Measurements from ENCODE around the gene TMEM156. TPM values are rescaled to one million over a fixed set of nuclear protein-coding genes. Genes with fewer than 3 reads are reported as not detected.
A peak's percentile ranks its signal among the peaks of the same experiment; 100 is the strongest.

TMEM156 gene
- polyA plus RNA-seq (ENCODE audit: insufficient read length in 3 of 3): 1 to 10 TPM; 2.7 to 3.8 (median 2.7) TPM
- long read RNA-seq, donor 1, partial matches to known transcripts: 0 of 1 reads
- long read RNA-seq, donor 1, other reads (novel, unspliced or antisense): 0 of 1 reads
- long read RNA-seq, donor 2, partial matches to known transcripts: 0 of 1 reads
- long read RNA-seq, donor 2, other reads (novel, unspliced or antisense): 0 of 1 reads
- long read RNA-seq, donor 3: 0 reads
- long read RNA-seq, donor 4: 0 reads
- long read RNA-seq, donor 5: 0 reads
- long read RNA-seq, donor 6: 0 reads
- long read RNA-seq, donor 7: 0 reads
- long read RNA-seq, donor 8: 0 reads
- long read RNA-seq, donor 9: 0 reads
- long read RNA-seq, donor 10: 0 reads
- long read RNA-seq, donor 11, partial matches to known transcripts: 0 of 1 reads
- long read RNA-seq, donor 11, other reads (novel, unspliced or antisense): 0 of 1 reads
- long read RNA-seq, donor 12: 0 reads
- long read RNA-seq, donor 13: 0 reads
- long read RNA-seq, donor 14: 0 reads
- long read RNA-seq, donor 15: 0 reads
- long read RNA-seq, donor 16, partial matches to known transcripts: 0 of 1 reads
- long read RNA-seq, donor 16, other reads (novel, unspliced or antisense): 0 of 1 reads

GRCh38 chr4:39032218-39033085 is at the start of gene TMEM156:
Gene TMEM156 (minus strand): TSS chr4:39032409. CDS start chr4:39032313, 96 bp downstream.
- DNase-seq: no peak

DNA sequence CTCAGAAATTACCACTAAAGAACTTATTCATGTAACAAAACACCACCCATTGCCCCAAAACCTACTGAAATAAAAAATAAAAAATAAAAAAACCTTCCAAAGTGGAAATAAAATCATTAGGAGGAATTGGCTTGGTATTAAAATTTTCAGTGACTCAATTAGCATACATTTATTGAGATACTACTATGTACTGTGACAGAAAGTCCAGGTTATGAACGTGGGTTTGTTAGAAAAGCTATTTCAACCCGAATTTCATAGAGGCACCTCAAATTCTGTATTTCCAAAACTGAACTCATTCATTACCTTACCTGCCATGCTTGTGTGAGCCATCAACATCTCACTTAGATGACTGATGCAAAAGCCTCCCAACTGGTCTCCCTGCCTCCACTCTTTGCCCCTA is 46.6 kb upstream of the TMEM156 start:
- DNase-seq: no peak

DNA sequence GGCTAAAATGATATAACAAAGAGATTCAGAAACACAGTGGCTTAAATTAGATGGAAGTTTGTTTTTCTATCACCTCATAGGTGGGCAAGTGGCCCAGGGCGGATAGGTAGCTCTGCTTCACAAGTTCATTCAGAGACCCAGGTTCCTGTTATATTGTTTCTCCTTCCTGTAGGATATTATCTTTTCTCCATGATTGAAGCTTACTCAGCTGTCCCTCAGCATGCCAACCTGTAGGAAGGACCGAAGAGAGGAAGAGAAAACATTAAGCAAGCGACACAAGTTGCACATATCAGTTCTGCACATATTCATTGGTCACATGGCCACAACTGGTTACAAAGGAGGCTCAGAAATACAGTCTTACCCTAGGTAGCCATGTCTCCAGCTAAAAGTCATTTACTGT is 36.7 kb upstream of the TMEM156 start:
- no peak for DNase-seq

DNA sequence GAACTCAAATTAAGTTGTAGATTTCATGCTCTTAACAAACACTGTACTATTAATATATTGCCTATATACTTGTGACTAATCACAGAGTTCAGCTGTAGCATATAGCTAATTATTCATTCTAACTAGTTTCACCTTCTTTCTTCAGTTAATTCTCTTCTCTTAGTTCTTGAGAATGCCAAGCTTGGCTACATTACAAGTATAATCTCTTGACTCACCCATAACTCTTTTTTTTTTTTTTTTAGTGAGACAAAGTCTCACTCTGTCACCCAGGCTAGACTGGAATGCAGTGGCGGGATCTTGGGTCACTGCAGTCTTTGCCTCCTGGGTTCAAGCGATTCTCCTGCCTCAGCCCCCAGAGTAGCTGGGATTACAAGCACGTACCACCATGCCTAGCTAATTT is 35.2 kb upstream of the TMEM156 start:
- no peak for DNase-seq

- no peak for DNase-seq
Observed at GRCh38 chr4:39067031-39067430, 34.8 kb upstream of the TMEM156 start.

GRCh38 chr4:39066371-39066770 is 34.2 kb upstream of the TMEM156 start:
- no peak for DNase-seq

DNA sequence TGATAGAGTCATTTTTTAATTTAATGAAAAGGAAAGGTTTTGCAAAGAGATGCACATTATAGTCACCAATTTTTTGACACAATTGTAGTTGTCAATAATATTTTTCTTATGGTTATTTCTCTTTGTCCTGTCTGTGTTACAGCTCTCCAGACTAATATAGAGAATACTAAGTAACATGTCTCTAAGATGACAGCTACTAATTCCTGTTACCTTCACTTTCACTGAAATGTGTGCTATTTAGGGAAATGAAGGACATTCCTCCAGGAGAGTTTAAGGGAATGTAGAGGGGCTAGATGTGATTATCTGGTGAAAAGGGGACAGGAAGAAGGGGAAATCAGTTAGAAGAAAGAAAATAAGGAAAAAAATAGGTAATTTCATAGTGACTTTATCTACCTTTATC is 31.2 kb upstream of the TMEM156 start:
- DNase-seq: no peak

GRCh38 chr4:39062770-39063097 is 30.5 kb upstream of the TMEM156 start:
- no peak for DNase-seq

DNA sequence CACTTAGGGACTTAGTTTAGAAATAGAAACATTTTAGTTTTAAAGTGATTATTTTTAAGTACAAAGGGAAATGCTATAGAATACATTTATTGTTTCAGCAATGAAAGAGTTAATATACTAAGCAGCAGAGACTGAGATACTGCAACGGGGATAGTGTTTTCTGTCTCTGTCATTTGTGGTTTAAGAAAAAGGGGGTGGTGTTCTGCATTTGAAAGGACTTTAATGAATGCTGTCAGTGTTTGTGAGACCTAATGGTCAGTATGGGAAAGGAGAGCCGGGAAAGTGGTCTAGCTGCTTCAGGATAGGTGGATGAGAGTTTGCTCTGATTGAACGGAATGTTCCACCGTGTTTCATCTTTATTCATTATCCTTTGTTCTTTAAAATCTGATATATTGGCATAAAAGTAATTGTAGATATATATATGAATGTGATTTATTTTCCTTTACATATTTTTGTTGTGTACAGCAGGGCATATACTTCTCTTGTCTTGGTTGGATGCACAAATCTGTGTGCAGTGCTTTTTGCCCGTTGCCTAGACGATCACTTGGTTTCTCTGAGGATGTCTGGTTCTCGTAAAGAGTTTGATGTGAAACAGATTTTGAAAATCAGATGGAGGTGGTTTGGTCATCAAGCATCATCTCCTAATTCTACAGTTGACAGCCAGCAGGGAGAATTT is 30.0 kb upstream of the TMEM156 start, which contains the start of gene KLHL5:
KLHL5 (plus strand) TSS at position 139 of the 676 bp plus-strand sequence; CDS start at position 560, 421 bp downstream.
- DNase-seq: no peak

DNA sequence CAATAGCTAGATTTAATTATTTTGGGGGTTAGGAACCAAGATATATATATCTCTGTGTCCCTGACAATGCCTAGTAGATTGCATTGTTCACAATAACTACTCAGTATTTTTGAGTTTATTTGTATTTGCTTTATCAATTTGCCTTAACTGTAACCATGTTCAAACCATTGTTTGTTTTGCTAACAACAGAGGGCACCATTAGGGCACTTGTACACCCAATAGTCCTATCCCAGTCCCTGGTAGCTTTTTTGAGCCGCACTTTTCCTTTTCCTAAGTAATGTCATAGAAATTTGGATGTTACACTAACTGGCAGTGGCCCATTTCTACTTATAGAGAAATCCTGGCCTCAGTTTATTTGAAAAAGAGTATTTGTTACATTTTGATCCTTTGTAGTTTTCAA is 29.2 kb upstream of the TMEM156 start:
- no peak for DNase-seq

GRCh38 chr4:39056023-39056422 is 23.8 kb upstream of the TMEM156 start:
- DNase-seq: no peak

DNA sequence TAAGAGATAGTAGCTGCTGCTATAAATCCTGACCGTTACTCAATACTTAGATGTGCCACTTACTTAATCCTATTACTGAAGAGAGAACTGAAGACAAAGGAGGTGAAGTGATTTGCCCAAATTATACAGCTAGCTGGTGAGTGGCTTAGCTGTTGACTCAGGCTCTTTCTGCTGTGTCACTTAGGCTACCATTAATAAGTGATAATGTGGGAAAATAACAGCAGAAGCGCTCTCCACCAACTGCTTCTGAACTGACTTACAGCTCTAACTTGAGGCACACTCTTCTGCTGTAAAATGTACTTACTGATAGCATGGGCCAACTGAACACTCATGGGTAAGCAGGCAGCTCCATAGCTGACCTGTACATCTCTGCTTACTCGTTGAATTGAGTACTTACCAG is 22.3 kb upstream of the TMEM156 start:
- DNase-seq: no peak

DNA sequence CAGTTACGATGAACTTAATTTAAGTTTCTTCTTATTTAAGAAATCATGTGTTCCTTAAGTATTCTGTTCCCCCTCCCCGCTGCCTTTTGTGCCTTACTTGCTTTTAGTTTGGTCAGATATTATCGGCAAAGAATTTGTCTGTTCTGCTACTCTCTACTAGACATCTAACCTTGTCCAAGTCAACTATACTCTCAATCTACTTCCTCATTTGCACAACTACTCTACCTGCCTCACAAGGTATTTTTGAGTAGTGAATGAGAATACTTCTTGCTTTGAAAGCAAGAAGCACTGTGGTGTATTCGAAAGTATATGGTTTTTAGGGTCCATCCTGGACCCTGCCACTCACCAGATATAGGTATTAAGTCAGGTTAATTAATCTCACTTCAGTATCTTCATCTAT is 21.8 kb upstream of the TMEM156 start:
- DNase-seq: no peak

DNA sequence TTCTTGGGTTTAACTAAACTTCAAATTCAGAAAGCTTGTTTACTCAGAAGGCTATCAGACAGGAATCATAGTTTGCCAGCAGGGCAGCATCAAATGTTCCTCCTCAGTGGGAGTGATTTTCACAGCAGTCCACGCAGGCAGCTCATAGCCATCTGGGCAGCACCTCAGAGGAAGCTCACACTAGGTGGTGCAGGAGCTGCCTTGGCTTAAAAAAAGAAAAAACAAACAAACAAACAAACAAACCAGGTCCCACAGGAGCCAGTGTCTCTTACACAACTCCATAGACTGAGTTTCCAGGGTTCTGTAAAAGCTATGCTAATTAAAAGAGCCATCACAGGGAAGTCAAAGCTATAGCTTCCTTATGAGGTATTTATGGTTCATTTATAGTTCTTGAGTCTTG is 19.3 kb upstream of the TMEM156 start:
- DNase-seq: no peak

DNA sequence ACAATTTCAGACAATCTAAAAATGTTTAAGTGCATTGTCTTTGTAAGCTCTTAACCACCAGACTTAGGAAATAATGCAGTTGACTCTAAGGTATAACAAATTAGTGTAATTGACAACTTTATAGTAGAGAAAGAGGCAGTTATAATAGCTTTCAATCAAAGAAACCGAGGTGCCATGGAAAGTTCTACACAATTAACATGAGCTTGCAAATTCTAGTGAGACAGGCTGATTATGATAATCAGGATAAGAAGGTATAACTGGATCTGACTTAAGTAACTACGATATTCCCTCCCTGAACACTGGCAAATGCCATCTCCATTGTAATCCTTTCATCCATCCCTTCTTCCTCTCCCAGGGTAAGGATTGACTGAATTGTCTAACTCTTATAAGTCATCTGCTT is 18.4 kb upstream of the TMEM156 start:
- no peak for DNase-seq

GRCh38 chr4:39048311-39048710 is 16.1 kb upstream of the TMEM156 start:
- no peak for DNase-seq

- no peak for DNase-seq
Observed at GRCh38 chr4:39047681-39048080, 15.5 kb upstream of the TMEM156 start.

DNA sequence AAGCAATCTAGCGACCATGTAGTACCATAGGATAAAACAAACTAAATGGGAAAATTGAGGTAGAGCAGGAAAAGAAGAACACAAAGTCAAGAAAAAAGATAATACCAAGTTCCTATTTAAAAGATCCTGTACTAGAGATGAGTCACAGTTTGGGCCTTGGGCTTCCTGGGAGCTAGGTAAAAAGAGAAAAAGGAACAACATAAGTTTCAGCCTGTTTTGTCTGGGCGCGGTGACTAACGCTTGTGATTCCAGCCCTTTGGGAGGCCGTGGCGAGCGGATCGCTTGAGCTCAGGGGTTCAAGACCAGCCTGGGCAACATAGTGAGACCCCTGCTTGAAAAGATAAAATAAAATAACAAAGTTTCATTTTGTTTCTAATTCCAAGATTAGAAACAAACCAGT is 14.0 kb upstream of the TMEM156 start:
- DNase-seq: no peak

- no peak for DNase-seq
Observed at GRCh38 chr4:39045827-39046221, 13.6 kb upstream of the TMEM156 start.

DNA sequence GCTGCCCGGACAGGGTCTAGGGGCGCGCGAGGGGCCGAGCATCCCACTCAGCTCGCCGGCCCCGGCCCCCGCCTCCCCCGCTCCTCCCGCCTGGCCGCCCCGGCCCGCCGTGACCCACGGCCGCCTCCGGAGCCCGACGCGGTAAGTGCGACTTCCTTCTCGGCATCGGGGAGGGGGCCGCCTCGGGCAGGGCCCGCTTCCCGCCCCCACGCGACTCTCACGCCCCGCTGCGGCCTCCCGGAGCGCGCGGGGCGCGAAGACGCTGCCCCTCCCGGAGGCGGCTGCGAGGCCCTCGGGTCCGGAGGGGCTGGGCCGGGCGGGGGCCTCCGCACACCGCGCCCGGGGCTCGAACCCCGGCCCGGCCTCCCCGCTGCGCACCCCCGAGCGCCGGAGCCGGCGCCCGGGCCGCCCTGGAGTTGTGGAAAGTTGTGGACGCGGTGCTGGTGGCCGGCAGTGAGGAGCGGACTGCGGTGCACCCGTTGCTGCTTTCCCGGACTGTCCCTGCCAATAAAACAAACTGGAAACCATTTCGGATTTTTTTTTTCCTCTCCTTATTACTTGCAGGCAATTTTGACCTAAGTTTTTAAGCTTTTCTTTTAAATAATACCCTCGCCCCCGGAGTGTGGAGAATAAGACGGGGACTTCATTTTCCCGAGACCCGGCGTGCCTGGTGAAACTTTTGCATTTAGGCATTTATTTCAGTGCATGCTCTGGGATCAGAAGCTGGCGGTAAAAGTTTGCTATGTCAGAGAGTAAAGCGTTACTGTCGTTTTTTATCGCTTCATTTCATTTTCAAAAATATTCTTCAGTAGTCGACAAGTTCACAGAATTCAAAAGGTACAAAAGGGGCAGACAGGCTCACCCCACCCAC is 13.0 kb upstream of the TMEM156 start:
- peak; percentile 40 for DNase-seq

DNA sequence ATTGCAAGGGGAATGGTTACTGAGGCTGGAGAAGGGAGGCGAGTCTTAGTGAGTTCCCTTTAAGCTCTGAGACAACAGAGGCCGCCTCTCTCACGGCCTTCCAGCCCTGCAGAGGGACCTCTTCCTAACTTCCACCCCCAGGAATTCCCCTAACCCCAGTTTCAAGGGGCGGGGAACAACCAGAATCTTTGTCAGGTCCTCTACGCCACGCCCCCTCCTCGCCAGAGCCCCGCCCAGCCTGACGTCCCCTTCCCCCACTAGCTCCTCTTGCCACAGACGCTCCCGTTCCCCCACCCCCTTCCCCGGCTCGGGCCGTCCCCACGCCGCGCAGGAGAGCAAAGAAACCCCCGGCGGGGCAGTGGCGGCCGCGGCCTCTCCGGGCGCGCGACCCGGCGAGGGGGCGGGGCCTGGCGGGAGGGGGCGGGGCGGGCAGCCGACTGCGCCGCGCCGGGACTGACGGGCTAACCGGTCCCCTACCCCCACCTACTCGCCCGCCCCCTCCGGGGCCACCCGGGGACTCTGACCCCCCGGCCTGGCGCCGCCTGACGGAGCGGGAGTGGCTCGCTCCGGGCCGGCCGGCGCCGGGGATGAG is 12.3 kb upstream of the TMEM156 start:
- DNase-seq: peak; percentile 87
